Parathyroid adenoma (tissue), 2 donors: Measurements from ENCODE around the gene TP53TG5.

Source experiments
- H2AFZ ChIP-seq: fragments of 300-600 bp; sonication (generic); one replicate; pipeline ENCODE4 v1.7.0; 2017; ENCODE audit warnings: antibody characterized with exemption, mild to moderate bottlenecking
- H3K27ac ChIP-seq: fragments of 300-600 bp; sonication (generic); one replicate; pipeline ENCODE4 v1.7.0; 2017
- H3K27me3 ChIP-seq: fragments of 300-600 bp; sonication (generic); one replicate; pipeline ENCODE4 v1.7.0; 2017; ENCODE audit warnings: low read length; ENCODE audit not compliant: control insufficient read depth, insufficient read depth
- H3K36me3 ChIP-seq: fragments of 300-600 bp; sonication (generic); one replicate; pipeline ENCODE4 v1.7.0; 2017; ENCODE audit warnings: low read length; ENCODE audit not compliant: control insufficient read depth, insufficient read depth
- H3K4me1 ChIP-seq: fragments of 300-600 bp; sonication (generic); one replicate; pipeline ENCODE4 v1.7.0; 2017; ENCODE audit warnings: control low read depth
- H3K4me2 ChIP-seq: fragments of 300-600 bp; sonication (generic); one replicate; pipeline ENCODE4 v1.7.0; 2017; ENCODE audit warnings: low read length
- H3K4me3 ChIP-seq: fragments of 300-600 bp; sonication (generic); one replicate; pipeline ENCODE4 v1.7.0; 2017; ENCODE audit warnings: low read depth, low read length
- H3K79me2 ChIP-seq: fragments of 300-600 bp; sonication (generic); one replicate; pipeline ENCODE4 v1.7.0; 2017; ENCODE audit warnings: control low read depth
- H3K9ac ChIP-seq: fragments of 300-600 bp; sonication (generic); one replicate; pipeline ENCODE4 v1.7.0; 2017; ENCODE audit warnings: mild to moderate bottlenecking
- H3K9me3 ChIP-seq: fragments of 300-600 bp; sonication (generic); one replicate; pipeline ENCODE4 v1.7.0; 2017; ENCODE audit warnings: low read length; ENCODE audit not compliant: control insufficient read depth
- CTCF ChIP-seq: fragments of 300-600 bp; sonication (generic); IDR thresholded peaks from one replicate; pipeline ENCODE4 v1.7.0; 2017; ENCODE audit warnings: antibody characterized with exemption, mild to moderate bottlenecking
- donor health status: primary hyperparathyroidism.

The TP53TG5 gene

GRCh38 chr20:45392733-45393132 lies 14.6 kb upstream of the TP53TG5 start:
- Histone ChIP-seq H3K36me3 (no peaks in the 10 kb centered on the region), H3K4me3 (no peak overlapping the region), H3K27ac (no peak overlapping the region), H3K79me2 (peaks cover 3% of the 10 kb centered on the region), H2AFZ (no peak overlapping the region), H3K9ac (no peak overlapping the region), H3K4me2 (no peak overlapping the region), H3K4me1 (no peaks in the 10 kb centered on the region), H3K9me3 (no peaks in the 10 kb centered on the region), H3K27me3 (no peaks in the 10 kb centered on the region)
- TF ChIP-seq CTCF, result peak; percentile 9

GRCh38 chr20:45391559-45391958 lies 13.4 kb upstream of the TP53TG5 start:
- Histone ChIP-seq H3K36me3 (no peaks in the 10 kb centered on the region), H3K27me3 (no peaks in the 10 kb centered on the region), H3K4me2 (no peak overlapping the region), H3K27ac (no peak overlapping the region), H3K4me1 (no peaks in the 10 kb centered on the region), H3K4me3 (no peak overlapping the region), H2AFZ (no peak overlapping the region), H3K9ac (no peak overlapping the region), H3K9me3 (no peaks in the 10 kb centered on the region), H3K79me2 (peaks cover 3% of the 10 kb centered on the region)
- no peak for TF ChIP-seq CTCF

GRCh38 chr20:45390931-45391330 lies 12.8 kb upstream of the TP53TG5 start:
- Histone ChIP-seq H3K79me2 (peaks cover 3% of the 10 kb centered on the region), H3K4me3 (no peak overlapping the region), H3K27me3 (no peaks in the 10 kb centered on the region), H3K9ac (no peak overlapping the region), H3K4me1 (no peaks in the 10 kb centered on the region), H3K9me3 (no peaks in the 10 kb centered on the region), H2AFZ (no peak overlapping the region), H3K4me2 (no peak overlapping the region), H3K27ac (no peak overlapping the region), H3K36me3 (no peaks in the 10 kb centered on the region)
- no peak for TF ChIP-seq CTCF

- no peak for TF ChIP-seq CTCF
- Histone ChIP-seq H3K27ac (no peak overlapping the region), H3K4me1 (no peaks in the 10 kb centered on the region), H3K4me3 (no peak overlapping the region), H3K79me2 (peaks cover 3% of the 10 kb centered on the region), H3K9me3 (no peaks in the 10 kb centered on the region), H3K9ac (no peak overlapping the region), H3K27me3 (no peaks in the 10 kb centered on the region), H3K4me2 (no peak overlapping the region), H2AFZ (no peak overlapping the region), H3K36me3 (no peaks in the 10 kb centered on the region)
Measured at GRCh38 chr20:45387274-45387673, 9.1 kb upstream of the TP53TG5 start.

GRCh38 chr20:45377269-45377668 lies 856 bp downstream of the TP53TG5 start:
- H3K27me3 ChIP-seq, result no peaks in the 10 kb centered on the region
- no peaks in the 10 kb centered on the region for H3K9me3 ChIP-seq
- no peaks in the 10 kb centered on the region for H3K36me3 ChIP-seq
- H3K4me3 ChIP-seq, result no peak overlapping the region
- no peak overlapping the region for H3K9ac ChIP-seq
- H2AFZ ChIP-seq, result peak overlapping the region; percentile 67
- H3K4me1 ChIP-seq, result peaks cover 11% of the 10 kb centered on the region
- H3K27ac ChIP-seq, result peak overlapping the region; percentile 39
- H3K4me2 ChIP-seq, result peak overlapping the region; percentile 24
- H3K79me2 ChIP-seq, result peaks cover 10% of the 10 kb centered on the region
- no peak for TF ChIP-seq CTCF
